Measurements from ENCODE around the gene FEN1. TPM values are rescaled to one million over a fixed set of nuclear protein-coding genes. Genes with fewer than 3 reads are reported as not detected.

Gene FEN1
- total RNA-seq, 1 experiment from 2014 or later, result 86.1 TPM

- intact Hi-C loops (cut with micrococcal nuclease; ENCODE audit: unreplicated experiment), result no loop called here
- no peak for TF ChIP-seq CTCF (IDR thresholded peaks at IDR 0.05; ENCODE audit: insufficient read depth in 1 of 2, low read depth in 1 of 2, low read length in 1 of 2, severe bottlenecking in 1 of 2, unreplicated experiment in 1 of 2)
- H3K4me3 Mint-ChIP-seq (ENCODE audit: unreplicated experiment), result peak overlapping the region; percentile 96
- ChIA-PET CTCF (interaction anchor here (0.6 to 6.0 kb wide), 7 partner anchors 12 to 103 kb away, joined by 3 to 55 read pairs (median 3); no protein-coding TSS in a partner anchor), POLR2A (interaction anchor here (1.0 kb wide), 1 partner anchor 197 kb away, joined by 3 read pairs; no protein-coding TSS in a partner anchor)
- no peaks in the 10 kb centered on the region for H3K27me3 Mint-ChIP-seq (ENCODE audit: insufficient read depth, unreplicated experiment)
- H3K4me1 ChIP-seq, result peaks cover 60% of the 10 kb centered on the region
- H3K36me3 ChIP-seq (ENCODE audit: control insufficient read depth, insufficient read depth, low read length), result no peaks in the 10 kb centered on the region
- H3K9me3 Mint-ChIP-seq (ENCODE audit: unreplicated experiment), result no peaks in the 10 kb centered on the region
- no peaks in the 10 kb centered on the region for H3K9me3 ChIP-seq
- no peak for DNase-seq
- peaks cover 43% of the 10 kb centered on the region for H3K4me1 Mint-ChIP-seq (ENCODE audit: low read depth, unreplicated experiment)
- TSS peak; percentile 37 for BruUV-seq (replicated peaks)
- peak overlapping the region; percentile 94 for H3K27ac Mint-ChIP-seq (ENCODE audit: unreplicated experiment)
- no peaks in the 10 kb centered on the region for H3K27me3 ChIP-seq (replicated peaks; ENCODE audit: control insufficient read depth, insufficient read depth, low read length)
- peak overlapping the region; percentile 82 for H3K4me3 ChIP-seq (ENCODE audit: low read depth, low read length)
- H3K36me3 Mint-ChIP-seq (ENCODE audit: insufficient read depth, unreplicated experiment), result peaks cover 29% of the 10 kb centered on the region
Measured at GRCh38 chr11:61752925-61753521, 39.7 kb upstream of the FEN1 start.

- DNase-seq, result no peak
- intact Hi-C loops (cut with micrococcal nuclease; ENCODE audit: unreplicated experiment), result loop anchor here (1.0 kb wide), 1 partner anchor 23 kb away; no protein-coding TSS in a partner anchor
- Mint-ChIP-seq H3K27me3 (ENCODE audit: insufficient read depth, unreplicated experiment) (no peaks in the 10 kb centered on the region), H3K4me1 (ENCODE audit: low read depth, unreplicated experiment) (peaks cover 43% of the 10 kb centered on the region), H3K9me3 (ENCODE audit: unreplicated experiment) (no peaks in the 10 kb centered on the region), H3K4me3 (ENCODE audit: unreplicated experiment) (peak overlapping the region; percentile 96), H3K36me3 (ENCODE audit: insufficient read depth, unreplicated experiment) (peaks cover 32% of the 10 kb centered on the region), H3K27ac (ENCODE audit: unreplicated experiment) (peak overlapping the region; percentile 94)
- Histone ChIP-seq H3K36me3 (ENCODE audit: control insufficient read depth, insufficient read depth, low read length) (no peaks in the 10 kb centered on the region), H3K27me3 (replicated peaks; ENCODE audit: control insufficient read depth, insufficient read depth, low read length) (no peaks in the 10 kb centered on the region), H3K4me3 (ENCODE audit: low read depth, low read length) (peak overlapping the region; percentile 82), H3K4me1 (peaks cover 63% of the 10 kb centered on the region), H3K9me3 (no peaks in the 10 kb centered on the region)
- CTCF ChIA-PET, result interaction anchor here (0.6 to 6.0 kb wide), 7 partner anchors 11 to 102 kb away, joined by 3 to 55 read pairs (median 6); partner anchors contain the start of genes FEN1 and TMEM258
- TF ChIP-seq CTCF (IDR thresholded peaks at IDR 0.05; ENCODE audit: insufficient read depth in 1 of 2, low read depth in 1 of 2, low read length in 1 of 2, severe bottlenecking in 1 of 2, unreplicated experiment in 1 of 2), result no peak
- BruUV-seq (replicated peaks), result no TSS peak
- POLR2A ChIA-PET, result interaction anchor here (1.0 kb wide), 1 partner anchor 196 kb away, joined by 3 read pairs; no protein-coding TSS in a partner anchor
Measured at GRCh38 chr11:61753672-61754071, 39.0 kb upstream of the FEN1 start.

GRCh38 chr11:61754534-61755482 is 37.9 kb upstream of the FEN1 start:
- peak overlapping the region; percentile 82 for H3K4me3 ChIP-seq (ENCODE audit: low read depth, low read length)
- ChIA-PET POLR2A (interaction anchor here (0.5 to 0.8 kb wide), 2 partner anchors 15 to 73 kb away, joined by 3 to 4 read pairs; partner anchors contain the start of gene FADS2), CTCF (interaction anchor here (0.7 to 6.0 kb wide), 5 partner anchors 10 to 38 kb away, joined by 4 to 55 read pairs (median 8); partner anchors contain the start of genes FEN1 and TMEM258)
- no TSS peak for BruUV-seq (replicated peaks)
- H3K27me3 ChIP-seq (replicated peaks; ENCODE audit: control insufficient read depth, insufficient read depth, low read length), result no peaks in the 10 kb centered on the region
- TF ChIP-seq CTCF (IDR thresholded peaks at IDR 0.05; ENCODE audit: insufficient read depth in 1 of 2, low read depth in 1 of 2, low read length in 1 of 2, severe bottlenecking in 1 of 2, unreplicated experiment in 1 of 2), result no peak
- Mint-ChIP-seq H3K9me3 (ENCODE audit: unreplicated experiment) (no peaks in the 10 kb centered on the region), H3K27ac (ENCODE audit: unreplicated experiment) (peak overlapping the region; percentile 94), H3K27me3 (ENCODE audit: insufficient read depth, unreplicated experiment) (no peaks in the 10 kb centered on the region), H3K4me3 (ENCODE audit: unreplicated experiment) (peak overlapping the region; percentile 96), H3K4me1 (ENCODE audit: low read depth, unreplicated experiment) (peaks cover 37% of the 10 kb centered on the region), H3K36me3 (ENCODE audit: insufficient read depth, unreplicated experiment) (peaks cover 42% of the 10 kb centered on the region)
- peaks cover 72% of the 10 kb centered on the region for H3K4me1 ChIP-seq
- H3K9me3 ChIP-seq, result no peaks in the 10 kb centered on the region
- intact Hi-C loops (cut with micrococcal nuclease; ENCODE audit: unreplicated experiment), result loop anchor here (1.0 kb wide), 1 partner anchor 21 kb away; no protein-coding TSS in a partner anchor
- peak; percentile 82 to 91 for DNase-seq
- no peaks in the 10 kb centered on the region; the same call in 1 of the 2 replicates for H3K36me3 ChIP-seq (ENCODE audit: control insufficient read depth, insufficient read depth, low read length)

Data from Caco-2 (cell line).